Uterus (tissue), 2 donors: Measurements from ENCODE around the gene ALB.

Experiments used
- CTCF ChIP-seq, 4 experiments: fragments of 200-600 bp in 2 of 4; fragments of 450-650 bp in 2 of 4; sonication (generic) in 2 of 4; IDR thresholded peaks; one replicate each; pipeline ENCODE4 v1.5.1; 2016 to 2019; ENCODE audit warnings: antibody characterized with exemption in 4 of 4, mild to moderate bottlenecking in 2 of 4, moderate library complexity in 1 of 4
- POLR2A ChIP-seq, 2 donors: fragments of 450-650 bp; IDR thresholded peaks; one replicate each; pipeline ENCODE4 v1.6.1; 2016; ENCODE audit warnings: antibody characterized with exemption in 2 of 2, mild to moderate bottlenecking in 1 of 2, moderate library complexity in 1 of 2

GRCh38 chr4:73414936-73415271 lies 10.8 kb downstream of the ALB start:
- TF ChIP-seq POLR2A (IDR thresholded peaks at IDR 0.05), result no peak
- no peak for TF ChIP-seq CTCF (IDR thresholded peaks at IDR 0.05)
